Tibial nerve (tissue), 4 donors: Measurements from ENCODE around the gene COL27A1.

Experiments
- CTCF ChIP-seq, 5 experiments: fragments of 200-600 bp in 3 of 5; fragments of 450-650 bp in 2 of 5; sonication (generic) in 3 of 5; IDR thresholded peaks; one replicate each; pipeline ENCODE4 v1.5.1; 2016 to 2019; ENCODE audit warnings: antibody characterized with exemption in 5 of 5, mild to moderate bottlenecking in 3 of 5, moderate library complexity in 2 of 5
- EP300 ChIP-seq, 2 donors: sonication (generic); formaldehyde crosslinking; IDR thresholded peaks; one replicate each; pipeline ENCODE4 v1.6.1; 2017; ENCODE audit warnings: antibody characterized with exemption in 2 of 2, mild to moderate bottlenecking in 1 of 2
- POLR2A ChIP-seq, 2 donors: fragments of 450-650 bp; IDR thresholded peaks; one replicate each; pipeline ENCODE4 v1.6.1; 2017; ENCODE audit warnings: antibody characterized with exemption in 2 of 2, mild to moderate bottlenecking in 2 of 2, moderate library complexity in 2 of 2

- TF ChIP-seq POLR2A (IDR thresholded peaks at IDR 0.05) (no peak), CTCF (IDR thresholded peaks at IDR 0.05) (no peak), EP300 (IDR thresholded peaks at IDR 0.05) (peak in 1 of 2 donors; percentile 56)
Observed at GRCh38 chr9:114205171-114206015, 50.1 kb downstream of the COL27A1 start.
